G401.6 (cell line): ENCODE measurements around the gene CCDC90B.

Source experiments
- FAIRE-seq: peaks from 2 replicates; lab custom pipeline; 2012; peaks lifted over from hg19 to GRCh38; lab: Jason Lieb, UNC

The CCDC90B gene

GRCh38 chr11:83235825-83236224, 50.3 kb downstream of the CCDC90B start:
- FAIRE-seq, result no peak

GRCh38 chr11:83223457-83223856, 62.7 kb downstream of the CCDC90B start:
- no peak for FAIRE-seq

GRCh38 chr11:83222499-83222898, 63.7 kb downstream of the CCDC90B start:
- no peak for FAIRE-seq

- FAIRE-seq, result no peak
Measured at GRCh38 chr11:83221694-83222093, 64.5 kb downstream of the CCDC90B start.

- no peak for FAIRE-seq
Measured at GRCh38 chr11:83220260-83220659, 65.9 kb downstream of the CCDC90B start.

GRCh38 chr11:83219095-83219494, 67.1 kb downstream of the CCDC90B start:
- no peak for FAIRE-seq
